Measurements from ENCODE around the gene SLC22A12.
"Not testable (repeated sequence)": the region's sequence is repeated elsewhere in the genome, so short reads cannot be mapped to it uniquely, and the experiment has no call there.

SLC22A12 gene

GRCh38 chr11:64590763-64591221 is at the start of gene SLC22A12:
SLC22A12 (plus strand) TSS chr11:64591220; CDS start chr11:64591557, 337 bp downstream.
- no peak for DNase-seq

DNA sequence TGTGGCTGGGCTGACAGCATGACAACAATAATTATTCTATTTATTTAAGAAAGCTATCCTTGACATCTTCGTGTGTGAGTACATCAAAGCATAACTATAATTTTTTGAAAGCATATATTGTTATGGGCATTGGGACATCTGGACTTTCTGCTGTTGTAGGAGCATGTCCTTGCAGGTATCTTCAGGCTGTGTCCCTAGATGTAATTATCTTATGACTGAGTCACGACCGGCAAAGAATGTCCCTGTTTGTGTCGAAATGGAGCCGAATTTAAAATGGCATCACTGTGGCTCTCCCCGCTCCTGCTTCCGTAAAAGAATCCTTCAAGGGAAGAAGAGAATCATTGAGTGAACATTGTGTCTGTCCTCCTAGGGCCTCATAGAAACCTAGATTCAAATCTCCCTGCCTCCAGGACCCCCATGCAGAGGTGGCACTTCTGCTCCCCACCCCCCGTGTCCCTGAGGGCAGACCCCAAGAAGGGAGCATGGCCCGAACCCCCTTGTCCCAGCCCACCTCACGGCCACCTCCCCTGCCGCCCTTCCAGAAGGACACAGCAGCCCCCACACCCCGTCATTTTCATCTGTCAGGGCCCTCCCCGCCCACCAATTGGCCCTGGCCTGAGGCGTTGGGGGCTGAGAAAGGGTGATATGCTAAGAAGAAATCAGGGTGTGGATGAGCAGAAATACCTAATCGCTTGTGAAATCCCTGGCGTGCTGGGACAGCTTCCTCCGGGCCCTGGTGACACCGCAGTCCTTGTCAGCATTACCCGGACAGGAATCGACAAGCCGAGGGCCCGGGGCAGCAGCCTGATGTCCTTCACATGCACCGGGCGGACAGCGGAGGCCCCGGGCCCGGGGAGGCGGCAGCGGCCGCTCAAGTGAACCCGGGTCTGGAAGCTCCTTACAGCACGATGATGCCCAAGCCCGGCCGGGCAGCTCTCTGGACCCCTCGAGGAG is 48.6 kb upstream of the SLC22A12 start:
- DNase-seq = no peak

DNA sequence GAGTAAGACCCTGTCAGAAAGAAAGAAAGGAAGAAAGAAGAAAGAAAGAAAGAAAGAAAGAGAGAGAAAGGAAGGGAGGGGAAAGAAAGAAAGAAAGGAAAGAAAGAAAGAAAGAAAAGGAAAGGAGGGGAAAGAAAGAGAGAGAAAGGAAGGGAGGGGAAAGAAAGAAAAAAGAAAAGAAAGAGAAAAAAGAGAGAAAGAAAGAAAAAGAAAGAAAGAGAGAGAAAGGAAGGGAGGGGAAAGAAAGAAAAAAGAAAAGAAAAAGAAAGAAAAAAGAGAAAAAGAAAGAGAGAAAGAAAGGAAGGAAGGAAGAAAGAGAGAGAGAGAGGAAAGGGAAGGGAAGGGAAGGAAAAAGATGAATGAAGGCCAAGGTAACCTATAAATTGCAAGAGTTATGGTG is 47.2 kb upstream of the SLC22A12 start:
- no peak for DNase-seq

DNA sequence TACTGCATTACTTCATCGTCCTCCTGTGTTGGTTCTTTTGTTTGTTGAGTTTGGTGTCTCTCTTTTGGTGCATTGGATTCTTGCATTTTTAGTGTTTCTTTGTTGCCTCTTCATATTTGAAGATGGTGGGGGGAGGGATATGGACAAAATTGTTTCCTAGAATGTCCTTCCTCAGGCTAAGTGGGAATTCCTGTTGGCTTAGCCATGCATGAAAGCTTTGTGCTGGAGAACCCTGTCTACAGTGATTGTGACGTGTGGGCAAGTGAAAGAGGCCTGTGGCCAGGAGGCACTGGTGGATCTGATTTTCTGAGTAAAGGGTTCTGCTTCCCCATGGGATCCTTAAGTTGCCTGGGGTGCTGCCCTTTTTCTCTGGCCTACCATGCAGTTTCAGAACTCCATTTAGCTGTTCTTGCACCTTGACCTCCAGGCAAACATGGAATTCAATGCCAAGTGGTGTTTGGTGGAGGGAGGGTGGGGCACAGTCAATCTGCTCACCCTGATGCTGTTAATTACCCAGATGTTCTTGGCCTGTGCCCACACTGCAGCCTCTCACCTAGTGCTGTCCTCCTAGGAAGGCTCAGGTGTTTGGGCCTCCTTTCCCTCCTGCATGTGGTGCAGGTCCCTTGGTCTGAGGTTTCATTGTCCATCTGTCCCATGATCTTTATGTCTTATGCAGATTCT is 46.3 kb upstream of the SLC22A12 start:
- DNase-seq = no peak

GRCh38 chr11:64545619-64546018 is 45.4 kb upstream of the SLC22A12 start:
- no peak for DNase-seq

- DNase-seq = no peak
Observed at GRCh38 chr11:64546176-64546575, 44.8 kb upstream of the SLC22A12 start.

- DNase-seq = no peak
Observed at GRCh38 chr11:64546600-64546999, 44.4 kb upstream of the SLC22A12 start.

DNA sequence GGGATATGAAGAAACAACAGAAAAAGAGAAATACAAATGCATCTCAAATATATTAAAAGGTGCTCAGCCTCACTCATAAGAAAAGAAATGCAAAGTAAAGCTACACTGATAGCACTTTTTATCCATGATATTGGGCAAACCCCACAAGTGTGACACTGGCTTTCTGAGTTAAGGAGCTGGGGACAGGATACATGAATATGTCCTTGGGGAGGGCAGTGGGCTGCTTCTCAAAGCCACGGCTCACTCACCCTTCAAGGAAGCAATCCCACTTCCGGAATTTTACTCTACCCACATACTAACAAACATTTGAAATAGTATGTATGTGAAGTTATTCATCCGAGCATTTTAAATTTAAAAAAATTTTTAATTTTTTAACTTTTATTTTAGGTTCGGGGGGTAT is 41.1 kb upstream of the SLC22A12 start:
- DNase-seq = no peak

GRCh38 chr11:64553554-64554201 is 37.3 kb upstream of the SLC22A12 start:
- peak; percentile 15 to 55 for DNase-seq

DNA sequence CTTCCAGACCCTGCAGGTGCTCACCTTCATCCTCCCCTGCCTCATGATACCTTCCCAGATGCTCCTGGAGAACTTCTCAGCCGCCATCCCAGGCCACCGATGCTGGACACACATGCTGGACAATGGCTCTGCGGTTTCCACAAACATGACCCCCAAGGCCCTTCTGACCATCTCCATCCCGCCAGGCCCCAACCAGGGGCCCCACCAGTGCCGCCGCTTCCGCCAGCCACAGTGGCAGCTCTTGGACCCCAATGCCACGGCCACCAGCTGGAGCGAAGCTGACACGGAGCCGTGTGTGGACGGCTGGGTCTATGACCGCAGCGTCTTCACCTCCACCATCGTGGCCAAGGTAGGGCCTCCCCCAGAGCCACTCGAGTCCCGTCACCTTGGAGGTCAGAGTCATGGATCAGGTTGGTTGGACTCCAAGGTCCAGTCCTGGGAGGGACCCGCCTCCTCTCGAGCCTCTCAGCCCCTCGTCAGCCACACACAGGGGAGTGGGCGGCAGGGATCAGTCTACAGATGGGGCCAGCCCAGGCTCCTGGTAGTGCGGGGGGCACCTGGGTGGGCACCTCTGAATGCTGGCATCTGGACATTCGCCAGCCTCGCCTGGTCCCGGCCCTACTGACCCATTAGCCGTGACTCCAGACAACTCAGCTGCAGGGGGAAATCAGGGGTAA is 34.8 kb upstream of the SLC22A12 start:
- no peak for DNase-seq

- no peak for DNase-seq
Observed at GRCh38 chr11:64556721-64557250, 34.2 kb upstream of the SLC22A12 start.

DNA sequence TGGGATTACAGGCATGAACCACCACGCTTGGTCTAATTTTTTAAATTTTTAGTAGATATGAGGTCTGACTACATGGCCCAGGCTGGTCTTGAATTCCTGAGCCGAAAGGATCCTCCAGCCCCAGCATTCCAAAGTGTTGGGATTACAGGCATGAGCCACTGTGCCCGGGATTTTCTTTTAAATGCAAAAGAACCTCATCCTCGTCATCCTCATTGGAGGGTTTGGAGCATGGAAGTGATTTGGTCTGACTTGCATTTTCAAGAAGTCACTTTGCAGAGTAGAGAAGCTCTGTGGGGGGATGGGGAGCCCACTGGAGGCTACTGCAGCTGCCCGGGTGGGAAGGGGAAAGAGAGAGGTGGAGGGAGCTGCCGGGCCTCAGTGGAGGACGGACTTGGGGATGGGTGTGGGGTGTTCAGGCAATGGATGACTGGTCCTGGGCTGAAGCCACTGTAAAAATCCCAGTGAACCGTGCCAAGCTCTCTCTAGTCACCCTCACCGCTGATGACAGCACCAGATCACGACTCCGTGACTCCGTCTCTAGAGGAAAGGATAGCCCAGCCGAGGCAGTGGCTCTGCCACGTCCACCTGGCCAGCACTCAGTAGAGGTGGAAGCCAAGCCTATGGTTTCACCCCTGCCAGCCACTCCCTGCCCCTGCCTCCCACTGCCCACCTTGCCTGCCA is 32.8 kb upstream of the SLC22A12 start:
- DNase-seq = no peak

DNA sequence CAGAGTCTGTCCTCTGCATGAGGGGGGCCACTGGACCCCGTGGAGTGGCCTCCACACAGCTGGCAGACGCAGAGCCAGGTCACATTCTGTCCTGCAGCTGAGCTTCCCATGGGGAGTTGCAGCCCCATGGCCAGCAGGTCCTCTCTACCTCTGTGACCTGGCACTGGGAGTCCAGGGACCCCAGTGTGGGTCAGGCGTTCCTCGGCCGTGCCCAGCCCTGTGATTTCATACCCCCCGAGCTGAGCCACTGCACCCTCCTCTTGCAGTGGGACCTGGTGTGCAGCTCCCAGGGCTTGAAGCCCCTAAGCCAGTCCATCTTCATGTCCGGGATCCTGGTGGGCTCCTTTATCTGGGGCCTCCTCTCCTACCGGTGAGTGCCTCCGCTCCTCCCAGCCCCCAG is 32.2 kb upstream of the SLC22A12 start:
- DNase-seq = no peak

- no peak for DNase-seq
Observed at GRCh38 chr11:64559351-64560138, 31.5 kb upstream of the SLC22A12 start.

GRCh38 chr11:64560139-64560771 is 30.8 kb upstream of the SLC22A12 start:
- no peak for DNase-seq

- DNase-seq = no peak
Observed at GRCh38 chr11:64560941-64561340, 30.1 kb upstream of the SLC22A12 start.

DNA sequence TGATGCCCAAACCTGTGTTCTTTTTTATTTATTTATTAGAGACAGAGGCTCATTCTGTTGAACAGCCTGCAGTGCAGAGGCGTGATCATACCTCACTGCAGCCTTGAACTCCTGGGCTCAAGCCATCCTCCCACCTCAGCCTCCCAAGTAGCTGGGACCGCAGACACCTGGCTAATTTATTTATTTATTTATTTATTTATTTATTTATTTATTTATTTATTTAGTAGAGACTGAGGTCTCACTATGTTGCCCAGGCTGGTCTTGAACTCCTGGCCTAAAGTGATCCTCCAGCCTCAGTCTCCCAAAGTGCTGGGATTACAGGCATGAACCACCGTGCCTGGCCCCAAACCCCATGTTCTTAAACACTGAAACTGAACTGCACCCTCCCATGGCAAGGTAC is 29.6 kb upstream of the SLC22A12 start:
- DNase-seq = not testable (repeated sequence)

- no peak for DNase-seq
Observed at GRCh38 chr11:64561984-64562722, 28.9 kb upstream of the SLC22A12 start.

- no peak for DNase-seq
Observed at GRCh38 chr11:64562723-64563351, 28.2 kb upstream of the SLC22A12 start.

All from stimulated activated CD4-positive, alpha-beta T cell treated with anti-CD3 and anti-CD28 coated beads, Interleukin-4, amount 100 ng/mL, for 4 hours (primary cell).